Measurements from ENCODE around the gene LGI4.

DNA sequence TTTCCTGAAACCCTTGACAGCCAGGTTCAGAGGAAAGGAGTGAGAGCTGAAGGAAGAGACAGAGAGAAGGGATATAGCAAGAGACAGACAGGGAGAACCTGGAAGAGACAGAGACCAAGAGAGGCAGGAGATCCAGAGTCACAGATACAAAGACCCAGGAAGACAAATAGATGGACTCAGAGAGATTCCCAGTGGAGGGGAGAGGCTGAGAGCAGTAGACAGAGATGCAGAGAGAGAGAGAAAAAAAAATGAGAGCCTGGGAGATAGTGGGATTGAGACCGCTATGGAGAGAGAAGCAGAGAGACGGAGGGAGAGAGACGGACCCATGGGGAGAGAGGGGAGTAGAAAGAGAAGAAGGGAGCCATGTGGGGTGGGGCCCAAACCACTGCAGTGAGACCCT lies 9.0 kb upstream of the LGI4 start:
- TF ChIP-seq, protein P1, sequence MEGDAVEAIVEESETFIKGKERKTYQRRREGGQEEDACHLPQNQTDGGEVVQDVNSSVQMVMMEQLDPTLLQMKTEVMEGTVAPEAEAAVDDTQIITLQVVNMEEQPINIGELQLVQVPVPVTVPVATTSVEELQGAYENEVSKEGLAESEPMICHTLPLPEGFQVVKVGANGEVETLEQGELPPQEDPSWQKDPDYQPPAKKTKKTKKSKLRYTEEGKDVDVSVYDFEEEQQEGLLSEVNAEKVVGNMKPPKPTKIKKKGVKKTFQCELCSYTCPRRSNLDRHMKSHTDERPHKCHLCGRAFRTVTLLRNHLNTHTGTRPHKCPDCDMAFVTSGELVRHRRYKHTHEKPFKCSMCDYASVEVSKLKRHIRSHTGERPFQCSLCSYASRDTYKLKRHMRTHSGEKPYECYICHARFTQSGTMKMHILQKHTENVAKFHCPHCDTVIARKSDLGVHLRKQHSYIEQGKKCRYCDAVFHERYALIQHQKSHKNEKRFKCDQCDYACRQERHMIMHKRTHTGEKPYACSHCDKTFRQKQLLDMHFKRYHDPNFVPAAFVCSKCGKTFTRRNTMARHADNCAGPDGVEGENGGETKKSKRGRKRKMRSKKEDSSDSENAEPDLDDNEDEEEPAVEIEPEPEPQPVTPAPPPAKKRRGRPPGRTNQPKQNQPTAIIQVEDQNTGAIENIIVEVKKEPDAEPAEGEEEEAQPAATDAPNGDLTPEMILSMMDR (IDR thresholded peaks at IDR 0.05) = no peak
- TF ChIP-seq POLR2A (IDR thresholded peaks at IDR 0.05) = no peak
